ENCODE measurements around the gene NCSTN. TPM values are rescaled to one million over a fixed set of nuclear protein-coding genes. Genes with fewer than 3 reads are reported as not detected.

The NCSTN gene
- polyA plus RNA-seq, 3 donors, result 125 to 238 (median 145) TPM

DNA sequence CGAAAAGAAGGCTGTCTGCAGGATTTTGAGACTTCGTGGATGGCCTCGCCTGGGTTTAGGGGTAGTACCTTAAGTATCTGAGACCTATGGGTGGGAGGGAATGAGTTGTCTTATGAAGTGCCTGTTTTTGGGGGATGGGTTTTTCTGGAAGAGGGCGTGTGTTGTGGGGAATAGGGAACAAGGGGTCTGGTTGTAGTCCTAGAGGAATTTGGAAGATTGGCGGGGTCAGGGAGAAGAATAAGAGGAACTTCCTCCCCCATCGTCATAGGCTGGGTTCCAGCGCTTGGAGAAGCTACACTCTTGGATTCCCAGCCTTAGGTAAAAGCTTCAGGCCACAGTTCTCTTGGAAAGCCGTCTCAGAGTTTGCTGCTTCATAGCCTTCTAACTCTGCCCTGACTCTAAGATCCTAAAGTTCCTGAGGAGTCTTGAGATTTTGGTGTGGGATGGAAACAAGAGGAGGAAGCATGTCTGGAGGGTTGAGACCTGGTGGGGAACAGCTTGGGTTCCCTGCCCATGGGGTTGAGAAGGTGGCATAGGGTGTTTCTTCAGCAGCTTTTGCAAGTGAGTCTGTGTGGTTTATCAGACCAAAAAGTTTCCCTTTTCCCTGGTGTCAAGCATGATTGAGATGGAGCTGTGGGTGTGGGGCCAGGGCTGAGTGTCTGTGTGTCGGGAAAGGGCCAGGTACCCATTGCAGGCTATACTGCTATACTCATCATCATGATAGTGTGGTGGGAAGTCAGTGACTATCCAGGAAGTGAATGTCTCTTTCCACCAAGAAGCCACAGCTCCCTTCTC is 59.0 kb downstream of the NCSTN start:
- H3K79me2 ChIP-seq (ENCODE audit: insufficient read depth, low read length), result no peaks in the 10 kb centered on the region
- no peak overlapping the region for H3K4me3 ChIP-seq (replicated peaks in 1 of 3; ENCODE audit: low read depth in 2 of 3, low read length in 3 of 3)
- intact Hi-C loops (cut with micrococcal nuclease), result no loop called here
- DNase-seq, result no peak
- no peaks in the 10 kb centered on the region for H4K20me1 ChIP-seq (ENCODE audit: insufficient read depth, low read length)
- H3K4me1 Mint-ChIP-seq, result peaks cover 29% of the 10 kb centered on the region
- H3K27me3 ChIP-seq (ENCODE audit: control insufficient read depth in 2 of 2, insufficient read depth in 2 of 2, low read length in 2 of 2), result peaks cover 18 to 26% of the 10 kb centered on the region in 2 donors
- H3K9me3 ChIP-seq (replicated peaks in 1 of 2; ENCODE audit: control insufficient read depth in 1 of 2, insufficient read depth in 1 of 2, low read length in 2 of 2), result no peaks in the 10 kb centered on the region
- H3K27me3 Mint-ChIP-seq (ENCODE audit: low read depth in 3 of 3), result peaks cover 31 to 35% (median 32%) of the 10 kb centered on the region in 3 donors
- 97% methylated on average over 5 of the region's 9 CpGs for WGBS (ENCODE audit: insufficient coverage)
- no peak overlapping the region for H3K9ac ChIP-seq (ENCODE audit: insufficient read depth, low read length, poor library complexity, severe bottlenecking)
- no peak overlapping the region for H2AFZ ChIP-seq (ENCODE audit: insufficient read depth, low read depth, low read length, poor library complexity, severe bottlenecking)
- no peak for TF ChIP-seq CTCF (IDR thresholded peaks at IDR 0.05)
- H3K36me3 Mint-ChIP-seq, result peaks cover 0 to 8% of the 10 kb centered on the region in 2 donors
- no peaks in the 10 kb centered on the region for H3K36me3 ChIP-seq (replicated peaks in 1 of 2; ENCODE audit: control insufficient read depth in 1 of 2, insufficient read depth in 2 of 2, low read length in 2 of 2)
- H3K27ac ChIP-seq (ENCODE audit: low read depth in 1 of 2, low read length in 2 of 2), result no peak overlapping the region
- peak overlapping the region in 1 of 2 donors; percentile 77 for H3K4me3 Mint-ChIP-seq
- peaks cover 0 to 2% (median 0%) of the 10 kb centered on the region in 7 donors for H3K9me3 Mint-ChIP-seq
- peaks cover 9 to 12% of the 10 kb centered on the region in 2 donors for H3K4me1 ChIP-seq (ENCODE audit: control insufficient read depth in 1 of 2, insufficient read depth in 2 of 2, low read length in 2 of 2)
- peak overlapping the region in 1 of 7 donors; percentile 51 for H3K27ac Mint-ChIP-seq
- H3K4me2 ChIP-seq (replicated peaks; ENCODE audit: extremely low read depth, low read length, poor library complexity, severe bottlenecking), result no peak overlapping the region

DNA sequence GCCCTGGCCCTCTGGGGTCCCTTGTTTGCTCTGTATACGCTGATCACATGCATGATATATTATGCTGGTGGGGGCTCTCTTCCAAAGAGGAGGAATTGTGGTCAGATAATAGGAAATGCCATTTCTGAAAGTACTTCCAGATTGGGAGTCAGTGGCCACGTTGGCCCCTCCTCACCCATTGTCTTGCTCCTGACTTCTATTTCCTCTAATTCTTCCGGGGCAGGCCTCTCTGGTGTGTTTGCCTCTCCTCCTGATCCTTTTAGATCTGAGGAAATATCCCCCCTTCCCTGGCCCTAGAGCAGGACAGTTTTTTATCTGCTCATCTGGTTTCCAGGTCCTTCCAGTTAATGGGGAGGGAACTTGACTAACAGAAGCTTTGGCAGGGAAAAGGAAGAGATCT is 60.1 kb downstream of the NCSTN start:
- WGBS (ENCODE audit: insufficient coverage), result 10% methylated on average over 2 of the region's 3 CpGs
- Histone ChIP-seq H3K36me3 (replicated peaks in 1 of 2; ENCODE audit: control insufficient read depth in 1 of 2, insufficient read depth in 2 of 2, low read length in 2 of 2) (no peaks in the 10 kb centered on the region), H4K20me1 (ENCODE audit: insufficient read depth, low read length) (no peaks in the 10 kb centered on the region), H3K4me2 (replicated peaks; ENCODE audit: extremely low read depth, low read length, poor library complexity, severe bottlenecking) (no peak overlapping the region), H3K79me2 (ENCODE audit: insufficient read depth, low read length) (no peaks in the 10 kb centered on the region), H3K4me1 (ENCODE audit: control insufficient read depth in 1 of 2, insufficient read depth in 2 of 2, low read length in 2 of 2) (peaks cover 9 to 12% of the 10 kb centered on the region in 2 donors), H3K4me3 (replicated peaks in 1 of 3; ENCODE audit: low read depth in 2 of 3, low read length in 3 of 3) (no peak overlapping the region), H3K27me3 (ENCODE audit: control insufficient read depth in 2 of 2, insufficient read depth in 2 of 2, low read length in 2 of 2) (peaks cover 18 to 26% of the 10 kb centered on the region in 2 donors), H3K9ac (ENCODE audit: insufficient read depth, low read length, poor library complexity, severe bottlenecking) (no peak overlapping the region), H3K27ac (ENCODE audit: low read depth in 1 of 2, low read length in 2 of 2) (no peak overlapping the region), H3K9me3 (replicated peaks in 1 of 2; ENCODE audit: control insufficient read depth in 1 of 2, insufficient read depth in 1 of 2, low read length in 2 of 2) (no peaks in the 10 kb centered on the region), H2AFZ (ENCODE audit: insufficient read depth, low read depth, low read length, poor library complexity, severe bottlenecking) (no peak overlapping the region)
- Mint-ChIP-seq H3K36me3 (peaks cover 0 to 8% of the 10 kb centered on the region in 2 donors), H3K4me1 (peaks cover 29% of the 10 kb centered on the region), H3K27ac (peak overlapping the region in 1 of 7 donors; percentile 52), H3K27me3 (ENCODE audit: low read depth in 3 of 3) (peaks cover 31 to 35% (median 32%) of the 10 kb centered on the region in 3 donors), H3K4me3 (no peak overlapping the region), H3K9me3 (peaks cover 0 to 2% (median 0%) of the 10 kb centered on the region in 7 donors)
- no peak for DNase-seq
- intact Hi-C loops (cut with micrococcal nuclease), result no loop called here
- no peak for TF ChIP-seq CTCF (IDR thresholded peaks at IDR 0.05)

Data from CD14-positive monocyte (primary cell).